GM18499 (cell line): ENCODE measurements around the gene MAPK12.

Experiments
- ATAC-seq: cut with Tn5 transposase; IDR thresholded peaks from one replicate; pipeline ENCODE4 v1.9.1; 2021; ENCODE audit warnings: moderate number of reproducible peaks; ENCODE audit not compliant: insufficient read depth, unreplicated experiment

Gene MAPK12

DNA sequence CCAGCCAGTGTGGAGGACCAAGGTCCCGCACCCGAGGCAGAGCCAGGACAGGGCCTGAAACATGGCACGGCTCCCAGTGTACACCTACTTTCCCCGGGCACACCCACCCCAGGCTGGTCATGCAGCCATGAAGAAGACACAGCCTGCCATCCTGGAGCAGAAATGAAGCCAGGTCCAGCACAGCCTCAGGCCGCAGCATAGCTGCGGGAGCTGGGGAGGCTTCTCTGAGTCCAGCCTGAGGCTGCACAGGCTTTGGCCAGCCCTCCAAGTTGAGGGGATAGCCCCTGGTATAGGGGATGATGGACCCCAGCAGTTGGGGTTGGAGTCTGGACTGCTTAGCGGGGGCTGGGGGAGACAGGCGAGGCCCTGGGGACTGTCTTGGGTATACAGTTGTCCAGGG lies 7.5 kb downstream of the MAPK12 start:
- no peak for ATAC-seq

GRCh38 chr22:50253046-50253915 lies 8.2 kb downstream of the MAPK12 start:
- no peak for ATAC-seq

GRCh38 chr22:50252082-50253045 lies 9.1 kb downstream of the MAPK12 start:
- no peak for ATAC-seq

DNA sequence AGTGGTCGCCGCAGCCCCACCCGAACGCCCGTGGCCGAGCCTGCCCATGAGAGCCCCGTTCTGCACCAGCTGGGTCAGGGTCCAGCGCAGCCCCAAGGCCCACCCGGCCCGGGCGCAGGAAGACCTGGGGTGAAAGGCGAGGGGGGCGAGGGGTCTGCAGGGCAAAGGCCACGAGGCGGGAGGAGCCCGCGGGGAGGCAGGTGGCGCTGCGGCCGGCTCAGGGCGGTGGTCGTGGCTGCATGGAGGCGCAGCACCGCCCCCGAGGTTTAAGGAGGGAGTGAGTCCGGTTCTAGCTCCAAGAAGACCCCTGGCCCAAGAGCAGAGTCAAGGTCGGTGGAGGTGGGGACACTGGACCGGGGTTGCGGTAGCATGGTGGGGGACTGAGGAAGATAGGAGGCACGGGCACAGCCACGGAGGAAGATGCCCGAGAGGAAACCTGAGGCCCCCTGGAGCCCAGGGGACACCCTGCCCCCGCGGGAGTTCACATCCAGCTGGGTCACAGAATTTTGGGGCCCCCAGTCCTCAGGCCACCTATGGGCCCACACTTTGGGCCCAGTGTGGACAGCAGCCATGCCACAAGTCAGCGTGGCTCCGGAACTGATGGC lies 9.9 kb downstream of the MAPK12 start:
- ATAC-seq = no peak

- ATAC-seq = no peak
Observed at GRCh38 chr22:50250555-50251476, 10.7 kb downstream of the MAPK12 start, which contains the start of gene HDAC10. HDAC10 (minus strand) TSS chr22:50251265; CDS start chr22:50251032, 233 bp downstream.

GRCh38 chr22:50250249-50250554 lies 11.3 kb downstream of the MAPK12 start:
- ATAC-seq = no peak

DNA sequence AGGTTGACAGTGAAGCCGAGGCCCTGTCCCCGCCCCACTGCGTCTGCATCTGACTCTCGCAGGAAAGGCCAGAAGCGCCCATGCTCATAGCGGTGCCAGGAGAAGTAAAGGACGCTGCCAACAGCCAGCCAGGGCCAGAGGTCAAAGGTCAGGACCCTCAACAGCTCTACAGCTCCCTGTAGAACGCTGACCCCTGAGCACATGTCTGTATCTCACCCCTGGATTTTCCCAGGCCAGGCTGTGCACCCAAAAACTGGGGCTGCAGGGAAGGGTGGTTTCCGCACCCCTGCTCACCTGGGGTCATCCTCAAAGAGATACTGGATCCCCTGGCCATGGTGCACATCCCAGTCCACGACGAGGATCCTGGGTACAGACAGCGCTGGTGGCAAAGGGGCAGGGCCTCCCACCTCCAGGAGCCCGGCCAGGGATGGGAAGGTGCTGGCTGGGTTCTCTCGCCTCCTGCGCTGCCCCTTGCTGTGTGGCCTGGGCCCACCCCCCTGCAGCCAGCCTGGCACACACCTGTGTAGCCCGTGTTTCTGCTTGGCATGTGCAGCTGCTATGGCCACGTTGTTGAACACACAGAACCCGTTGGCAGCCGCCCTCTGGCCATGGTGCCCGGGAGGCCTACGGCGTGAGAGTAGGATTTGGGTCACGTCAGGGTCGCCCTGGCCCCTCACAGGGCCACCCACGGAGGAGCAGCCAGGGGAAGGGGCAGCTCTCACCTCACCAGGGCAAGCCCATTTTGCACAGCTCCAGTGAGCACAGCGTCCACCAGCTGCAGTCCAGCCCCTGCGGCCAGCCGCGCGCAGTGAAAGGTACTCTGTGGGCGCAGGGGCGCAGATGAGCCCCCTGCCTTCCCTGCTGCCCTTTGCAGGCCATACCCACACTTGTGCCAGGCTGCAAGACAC lies 11.9 kb downstream of the MAPK12 start:
- ATAC-seq = no peak

- ATAC-seq = no peak
Observed at GRCh38 chr22:50248196-50249081, 13.0 kb downstream of the MAPK12 start.

- ATAC-seq = no peak
Observed at GRCh38 chr22:50247748-50248147, 13.7 kb downstream of the MAPK12 start.

GRCh38 chr22:50246242-50247175 lies 15.0 kb downstream of the MAPK12 start:
- ATAC-seq = no peak

GRCh38 chr22:50245214-50246072 lies 16.0 kb downstream of the MAPK12 start:
- no peak for ATAC-seq

DNA sequence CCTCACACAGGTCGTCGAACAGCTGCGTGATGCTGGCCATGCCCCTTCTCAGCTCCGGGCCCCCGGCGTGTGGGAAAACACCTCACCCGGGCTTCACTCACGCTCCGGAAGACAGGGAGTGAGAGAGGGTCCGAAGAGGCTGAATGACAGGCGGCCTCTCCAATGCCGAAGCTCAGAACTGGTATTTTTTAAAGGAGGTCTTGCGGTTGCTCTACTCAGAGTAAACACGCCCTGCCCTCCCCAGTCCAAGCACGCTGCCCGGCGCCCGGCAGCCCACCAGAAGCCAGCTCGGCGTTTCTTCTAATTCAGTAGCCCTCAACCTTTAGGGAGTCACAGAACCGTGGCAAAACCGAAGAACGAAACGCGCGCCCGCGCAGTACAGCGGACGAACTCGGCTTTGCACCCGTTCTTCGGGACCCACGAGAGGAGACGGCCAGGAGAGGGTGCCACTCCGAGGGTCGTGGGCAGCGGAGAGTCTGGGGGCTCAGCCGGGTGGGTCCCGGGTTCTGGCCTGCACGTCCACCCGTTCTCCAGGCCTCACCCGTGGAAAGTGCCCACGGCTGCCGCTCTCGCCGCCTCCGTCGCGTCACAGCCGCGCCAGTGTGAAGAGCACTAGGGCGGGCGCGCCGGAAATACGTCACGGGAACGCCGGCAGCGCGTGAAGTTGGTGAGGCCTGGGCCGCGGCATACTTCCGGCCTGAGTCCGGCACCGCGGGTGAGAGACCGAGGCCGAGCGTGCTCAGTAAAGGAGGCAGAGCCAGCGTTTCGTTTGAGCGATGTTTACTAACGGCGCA lies 16.9 kb downstream of the MAPK12 start, which contains the start of gene TUBGCP6:
TSS of gene TUBGCP6 (minus strand) at position 604 of the 794 bp plus-strand sequence. CDS start at position 40, 564 bp downstream.
- ATAC-seq = peak; percentile 46

GRCh38 chr22:50243685-50244419 lies 17.6 kb downstream of the MAPK12 start:
- no peak for ATAC-seq

GRCh38 chr22:50242406-50242949 lies 19.0 kb downstream of the MAPK12 start:
- ATAC-seq = no peak
